Measurements from ENCODE around the gene SCRN2.

The SCRN2 gene

GRCh38 chr17:47840742-47841487, at the start of gene SCRN2:
Gene SCRN2 (minus strand): TSS chr17:47841273. CDS start chr17:47840843, 430 bp downstream.
- DNase-seq (ENCODE audit: low read depth in 4 of 4, low spot score in 1 of 4), result peak; percentile 73 to 87 (median 82)

GRCh38 chr17:47889734-47890529, 48.9 kb upstream of the SCRN2 start:
- peak; percentile 90 to 96 (median 92) for DNase-seq (ENCODE audit: low read depth in 4 of 4, low spot score in 1 of 4)

GRCh38 chr17:47888293-47888692, 47.2 kb upstream of the SCRN2 start:
- no peak for DNase-seq (ENCODE audit: low read depth in 4 of 4, low spot score in 1 of 4)

- DNase-seq (ENCODE audit: low read depth in 4 of 4, low spot score in 1 of 4), result no peak
These were observed 44.0 kb upstream of the SCRN2 start for GRCh38 chr17:47884905-47885730.

GRCh38 chr17:47884427-47884740, 43.3 kb upstream of the SCRN2 start:
- DNase-seq (ENCODE audit: low read depth in 4 of 4, low spot score in 1 of 4), result no peak

GRCh38 chr17:47883589-47884426, 42.7 kb upstream of the SCRN2 start:
- no peak for DNase-seq (ENCODE audit: low read depth in 4 of 4, low spot score in 1 of 4)

GRCh38 chr17:47882695-47883588, 41.9 kb upstream of the SCRN2 start:
- no peak for DNase-seq (ENCODE audit: low read depth in 4 of 4, low spot score in 1 of 4)

- no peak for DNase-seq (ENCODE audit: low read depth in 4 of 4, low spot score in 1 of 4)
These were observed 41.2 kb upstream of the SCRN2 start for GRCh38 chr17:47882247-47882646.

GRCh38 chr17:47879776-47880454, 38.8 kb upstream of the SCRN2 start:
- DNase-seq (ENCODE audit: low read depth in 4 of 4, low spot score in 1 of 4), result no peak

GRCh38 chr17:47879028-47879585, 38.0 kb upstream of the SCRN2 start:
- DNase-seq (ENCODE audit: low read depth in 4 of 4, low spot score in 1 of 4), result no peak

GRCh38 chr17:47878203-47879027, 37.3 kb upstream of the SCRN2 start:
- DNase-seq (ENCODE audit: low read depth in 4 of 4, low spot score in 1 of 4), result no peak

GRCh38 chr17:47877368-47878034, 36.4 kb upstream of the SCRN2 start:
- no peak for DNase-seq (ENCODE audit: low read depth in 4 of 4, low spot score in 1 of 4)

GRCh38 chr17:47875011-47875985, 34.2 kb upstream of the SCRN2 start:
- no peak for DNase-seq (ENCODE audit: low read depth in 4 of 4, low spot score in 1 of 4)

GRCh38 chr17:47873200-47874090, 32.4 kb upstream of the SCRN2 start:
- DNase-seq (ENCODE audit: low read depth in 4 of 4, low spot score in 1 of 4), result no peak

- DNase-seq (ENCODE audit: low read depth in 4 of 4, low spot score in 1 of 4), result no peak
These were observed 31.6 kb upstream of the SCRN2 start for GRCh38 chr17:47872651-47873161.
